Chondrocyte (in vitro differentiated cells): ENCODE measurements around the gene LRRD1. TPM values are rescaled to one million over a fixed set of nuclear protein-coding genes. Genes with fewer than 3 reads are reported as not detected.
"Not testable (repeated sequence)": the region's sequence is repeated elsewhere in the genome, so short reads cannot be mapped to it uniquely, and the experiment has no call there.

Source experiments
- DNase-seq: peaks from one replicate; pipeline ENCODE4 v3.0.0; 2021; ENCODE audit warnings: mixed read lengths, low spot score
- H3K27ac Mint-ChIP-seq: one replicate; pipeline ENCODE4 v1.8.0; 2021; ENCODE audit warnings: mild to moderate bottlenecking, moderate library complexity, mixed read lengths; ENCODE audit not compliant: unreplicated experiment
- H3K27me3 Mint-ChIP-seq: 2 replicates; pipeline ENCODE4 v1.8.0; 2021; ENCODE audit warnings: low read depth, mixed read lengths
- H3K36me3 Mint-ChIP-seq: 2 replicates; pipeline ENCODE4 v1.8.0; 2021; ENCODE audit warnings: low read depth, mixed read lengths
- H3K4me1 Mint-ChIP-seq: 2 replicates; pipeline ENCODE4 v1.8.0; 2021; ENCODE audit warnings: low read depth, mild to moderate bottlenecking, mixed read lengths
- H3K4me3 Mint-ChIP-seq: one replicate; pipeline ENCODE4 v1.8.0; 2021; ENCODE audit warnings: mild to moderate bottlenecking, moderate library complexity, mixed read lengths; ENCODE audit not compliant: unreplicated experiment
- H3K9me3 Mint-ChIP-seq: 2 replicates; pipeline ENCODE4 v1.8.0; 2021; ENCODE audit warnings: low read depth, mixed read lengths
- CTCF ChIP-seq: fragments of 200-600 bp; sonication (generic); IDR thresholded peaks from 2 replicates; pipeline ENCODE4 v1.5.0; 2021; ENCODE audit warnings: antibody characterized with exemption, mild to moderate bottlenecking, moderate library complexity
- total RNA-seq: library from RNA; stranded (reverse); gene quantifications from 3 replicates; pipeline ENCODE4 v1.2.1, GENCODE V29; 2021

The LRRD1 gene
- total RNA-seq, 1 donor from 2014 or later = 0.22 TPM

GRCh38 chr7:92115821-92116220, 63.1 kb downstream of the LRRD1 start:
- Mint-ChIP-seq H3K4me3 (no peak overlapping the region), H3K27ac (no peak overlapping the region), H3K9me3 (peaks cover 3% of the 10 kb centered on the region), H3K4me1 (peaks cover 23% of the 10 kb centered on the region), H3K27me3 (no peaks in the 10 kb centered on the region), H3K36me3 (peaks cover 20% of the 10 kb centered on the region)
- no peak for TF ChIP-seq CTCF
- no peak for DNase-seq

DNA sequence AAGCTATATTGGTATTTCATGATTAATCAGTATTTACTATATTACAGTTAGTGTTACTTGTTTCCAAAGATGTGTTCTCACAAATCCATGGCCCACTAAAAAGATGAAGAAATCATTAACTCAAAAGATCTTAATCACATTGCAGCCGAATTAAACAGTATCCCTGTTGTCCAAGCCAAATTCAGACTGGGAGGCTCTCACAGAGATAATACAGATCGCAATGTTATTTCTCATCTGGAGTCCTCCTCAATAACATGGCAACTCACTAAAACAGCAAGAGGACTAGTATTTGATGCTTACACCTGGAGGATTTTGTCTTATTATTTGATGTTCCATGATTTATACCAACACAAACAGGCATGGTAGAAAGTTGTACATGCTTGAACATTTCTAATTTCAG, 68.1 kb downstream of the LRRD1 start:
- TF ChIP-seq CTCF = no peak
- H3K27ac Mint-ChIP-seq = no peak overlapping the region
- H3K9me3 Mint-ChIP-seq = no peaks in the 10 kb centered on the region

GRCh38 chr7:92108821-92109220, 70.1 kb downstream of the LRRD1 start:
- no peak overlapping the region for H3K27ac Mint-ChIP-seq
- H3K27me3 Mint-ChIP-seq = no peaks in the 10 kb centered on the region
- peaks cover 12% of the 10 kb centered on the region for H3K36me3 Mint-ChIP-seq

More for the DNA sequence above, 68.1 kb downstream of the LRRD1 start:
- Mint-ChIP-seq H3K4me1 (no peaks in the 10 kb centered on the region), H3K4me3 (no peak overlapping the region), H3K36me3 (peaks cover 16% of the 10 kb centered on the region), H3K27me3 (no peaks in the 10 kb centered on the region)
- no peak for DNase-seq

GRCh38 chr7:92102862-92103261, 76.1 kb downstream of the LRRD1 start:
- H3K4me3 Mint-ChIP-seq, DNase-seq, H3K9me3 Mint-ChIP-seq, H3K27me3 Mint-ChIP-seq, H3K27ac Mint-ChIP-seq, H3K4me1 Mint-ChIP-seq: not testable (repeated sequence)
- H3K36me3 Mint-ChIP-seq = peaks cover 31% of the 10 kb centered on the region

More at GRCh38 chr7:92108821-92109220, 70.1 kb downstream of the LRRD1 start:
- TF ChIP-seq CTCF = no peak
- Mint-ChIP-seq H3K9me3 (no peaks in the 10 kb centered on the region), H3K4me3 (no peak overlapping the region), H3K4me1 (no peaks in the 10 kb centered on the region)
- no peak for DNase-seq

GRCh38 chr7:92100534-92100933, 78.4 kb downstream of the LRRD1 start:
- no peaks in the 10 kb centered on the region for H3K27me3 Mint-ChIP-seq
- no peaks in the 10 kb centered on the region for H3K9me3 Mint-ChIP-seq
- no peak overlapping the region for H3K4me3 Mint-ChIP-seq
- H3K36me3 Mint-ChIP-seq = peaks cover 38% of the 10 kb centered on the region
- peaks cover 6% of the 10 kb centered on the region for H3K4me1 Mint-ChIP-seq
- TF ChIP-seq CTCF = no peak
- no peak overlapping the region for H3K27ac Mint-ChIP-seq
- DNase-seq = no peak

DNA sequence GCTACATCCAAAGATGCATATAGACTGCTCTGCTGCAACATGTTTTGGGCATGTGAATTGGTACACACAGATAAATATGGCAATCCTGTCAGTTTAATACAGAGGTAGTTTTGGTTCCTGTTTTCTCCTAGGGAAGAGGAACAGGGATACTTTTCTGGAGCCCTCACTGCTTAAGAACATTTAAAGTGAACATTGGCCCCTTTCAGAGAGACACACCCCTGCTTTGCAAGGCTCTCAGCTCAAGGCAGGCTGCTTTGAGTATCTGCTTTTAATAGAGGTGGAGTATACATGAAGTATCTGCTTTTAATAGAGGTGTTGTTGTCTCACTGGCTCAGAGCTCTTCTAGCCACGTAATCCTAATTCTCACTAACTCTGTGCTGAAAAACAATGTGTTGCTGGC, 83.6 kb downstream of the LRRD1 start:
- DNase-seq = no peak
- no peak for TF ChIP-seq CTCF
- Mint-ChIP-seq H3K36me3 (peaks cover 39% of the 10 kb centered on the region), H3K27ac (no peak overlapping the region), H3K27me3 (no peaks in the 10 kb centered on the region), H3K9me3 (peaks cover 3% of the 10 kb centered on the region), H3K4me3 (no peak overlapping the region), H3K4me1 (peaks cover 16% of the 10 kb centered on the region)
